Spinal cord (tissue), 10 donors: ENCODE results near the gene GRM5. TPM values are rescaled to one million over a fixed set of nuclear protein-coding genes. Genes with fewer than 3 reads are reported as not detected.
"Not testable (repeated sequence)": the region's sequence is repeated elsewhere in the genome, so short reads cannot be mapped to it uniquely, and the experiment has no call there.

ENCODE experiments used
- DNase-seq, 6 donors: peaks; one replicate each; pipeline versions ENCODE4 v3.0.0 to v3.0.0-alpha.2; 2013 to 2015; ENCODE audit warnings: low spot score in 6 of 6, low read depth in 4 of 6
- H3K27ac ChIP-seq: one replicate; pipeline ENCODE4 v1.5.1; 2013; ENCODE audit warnings: low read depth, low read length, control low read depth
- H3K27me3 ChIP-seq: one replicate; pipeline ENCODE4 v1.6.1; 2013; ENCODE audit warnings: low read length; ENCODE audit not compliant: control insufficient read depth, insufficient read depth
- H3K36me3 ChIP-seq: one replicate; pipeline ENCODE4 v1.6.1; 2013; ENCODE audit warnings: low read length; ENCODE audit not compliant: control insufficient read depth, insufficient read depth
- H3K4me1 ChIP-seq: one replicate; pipeline ENCODE4 v1.6.1; 2013; ENCODE audit warnings: low read length; ENCODE audit not compliant: control insufficient read depth, insufficient read depth
- H3K4me3 ChIP-seq: one replicate; pipeline ENCODE4 v1.5.1; 2013; ENCODE audit warnings: low read depth, low read length, control low read depth
- H3K9me3 ChIP-seq: one replicate; pipeline ENCODE4 v1.6.1; 2013; ENCODE audit warnings: low read length; ENCODE audit not compliant: control insufficient read depth, insufficient read depth
- WGBS: methylation state at CpG from one replicate; pipeline ENCODE4 v1.1.5; 2013; ENCODE audit warnings: missing lambda C conversion rate; ENCODE audit not compliant: insufficient coverage; 5-methylcytosine and 5-hydroxymethylcytosine counted together
- polyA plus RNA-seq, 2 donors: library from polyadenylated mRNA; unstranded; fragments of 120-200 nt; gene quantifications; one replicate each; pipeline ENCODE4 v1.2.1, GENCODE V29; 2013; ENCODE audit not compliant: insufficient read length in 2 of 2
- total RNA-seq, 2 donors: library from RNA; depleted of rRNA in 1 of 2; stranded (reverse); fragments of 120-200 nt in 1 of 2; fragments of >200 nt in 1 of 2; gene quantifications; one replicate each; pipeline versions ENCODE4 v1.2.3 to v1.2.4, GENCODE V29; 2013 to 2014
- donor health status: healthy.

GRM5 gene
- total and polyA plus RNA-seq, 4 donors, result 19.7 to 104 (median 33.9) TPM

DNA sequence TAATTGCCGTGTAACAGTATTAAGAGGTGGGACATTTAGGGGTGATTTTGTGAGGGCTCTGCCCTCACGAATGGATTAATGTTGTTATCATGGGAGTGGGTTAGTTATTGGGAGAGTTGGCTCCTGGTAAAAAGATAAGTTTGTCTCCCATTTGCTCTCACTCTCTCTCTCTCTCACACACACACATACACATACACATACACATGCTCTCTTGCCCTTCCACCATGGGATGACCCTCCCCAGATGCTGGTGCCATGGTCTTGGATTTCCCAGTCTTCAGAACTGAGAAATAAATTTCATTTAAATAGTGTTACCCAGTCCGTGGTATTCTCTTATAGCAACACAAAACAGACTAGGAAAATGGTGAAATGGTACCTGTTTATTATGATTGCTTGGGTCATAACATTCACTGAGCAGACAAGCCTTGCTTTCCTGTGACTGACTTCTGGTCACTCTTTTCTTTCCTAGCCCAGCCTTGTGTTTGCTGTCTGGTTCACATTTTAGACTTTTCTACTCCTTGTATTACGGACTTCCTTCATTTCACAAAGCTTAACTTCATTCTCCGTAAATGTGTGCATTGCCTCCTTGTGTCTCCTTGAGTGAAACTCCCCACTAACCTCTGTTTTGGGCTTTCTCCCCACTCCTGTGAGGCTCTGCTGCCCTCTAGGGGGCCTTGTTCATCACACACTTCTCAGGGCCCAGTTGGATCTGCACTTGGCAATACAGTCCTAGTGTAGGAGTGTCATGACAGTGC is 521.7 kb downstream of the GRM5 start:
- H3K27ac ChIP-seq, result no peak overlapping the region
- no peaks in the 10 kb centered on the region for H3K4me1 ChIP-seq
- H3K27me3 ChIP-seq, result no peaks in the 10 kb centered on the region
- no peaks in the 10 kb centered on the region for H3K9me3 ChIP-seq
- H3K36me3 ChIP-seq, result no peaks in the 10 kb centered on the region
- H3K4me3 ChIP-seq, result no peak overlapping the region
- DNase-seq, result peak; percentile 51 to 94 (median 66)
- 9% methylated on average over 2 of the region's 5 CpGs for WGBS

DNA sequence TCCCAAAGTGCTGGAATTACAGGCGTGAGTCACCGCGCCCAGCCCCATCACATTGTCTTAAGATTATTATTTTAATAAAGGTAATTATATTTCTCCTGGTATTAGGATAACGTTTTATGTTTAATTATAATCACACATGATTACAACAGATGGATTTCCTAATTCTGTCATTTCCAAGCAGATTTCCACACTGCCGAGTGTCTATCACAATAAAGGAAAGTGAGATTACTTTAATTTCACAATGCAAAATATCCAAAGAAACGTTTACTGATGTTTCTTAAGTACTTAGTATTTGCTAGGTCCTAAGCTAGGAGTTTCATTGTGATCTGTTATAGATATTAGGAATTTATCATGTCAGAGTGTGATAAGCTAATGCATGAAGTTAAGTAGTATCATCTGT is 524.8 kb downstream of the GRM5 start:
- no peak for DNase-seq
- no peaks in the 10 kb centered on the region for H3K27me3 ChIP-seq
- H3K36me3 ChIP-seq, result no peaks in the 10 kb centered on the region
- no peaks in the 10 kb centered on the region for H3K4me1 ChIP-seq
- no CpG with 5 or more reads among the region's 6 CpGs for WGBS
- no peak overlapping the region for H3K27ac ChIP-seq
- no peaks in the 10 kb centered on the region for H3K9me3 ChIP-seq
- no peak overlapping the region for H3K4me3 ChIP-seq

DNA sequence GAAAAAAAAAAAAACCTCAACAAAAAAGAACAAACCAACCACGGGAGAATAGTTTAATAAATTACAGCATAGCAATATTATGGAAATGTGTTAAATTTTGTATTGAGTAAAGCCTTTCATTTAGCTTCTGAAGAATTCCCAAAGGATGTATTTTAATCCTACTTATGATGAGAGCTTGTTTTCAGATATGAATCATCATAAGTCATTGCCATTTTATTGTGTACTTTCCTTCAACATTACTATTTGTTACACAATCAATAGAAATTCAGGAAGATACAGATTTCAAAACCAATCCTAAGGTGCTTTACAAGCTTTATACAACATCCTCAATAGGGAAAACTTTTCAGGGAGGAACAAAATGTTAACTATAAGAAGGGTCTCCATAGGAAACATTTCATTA is 527.7 kb downstream of the GRM5 start:
- WGBS, result no CpG with 5 or more reads among the region's 1 CpG
- H3K27me3 ChIP-seq, result no peaks in the 10 kb centered on the region
- DNase-seq, result no peak
- H3K36me3 ChIP-seq, result no peaks in the 10 kb centered on the region
- no peaks in the 10 kb centered on the region for H3K4me1 ChIP-seq
- H3K27ac ChIP-seq, result no peak overlapping the region
- no peaks in the 10 kb centered on the region for H3K9me3 ChIP-seq
- H3K4me3 ChIP-seq, result no peak overlapping the region

DNA sequence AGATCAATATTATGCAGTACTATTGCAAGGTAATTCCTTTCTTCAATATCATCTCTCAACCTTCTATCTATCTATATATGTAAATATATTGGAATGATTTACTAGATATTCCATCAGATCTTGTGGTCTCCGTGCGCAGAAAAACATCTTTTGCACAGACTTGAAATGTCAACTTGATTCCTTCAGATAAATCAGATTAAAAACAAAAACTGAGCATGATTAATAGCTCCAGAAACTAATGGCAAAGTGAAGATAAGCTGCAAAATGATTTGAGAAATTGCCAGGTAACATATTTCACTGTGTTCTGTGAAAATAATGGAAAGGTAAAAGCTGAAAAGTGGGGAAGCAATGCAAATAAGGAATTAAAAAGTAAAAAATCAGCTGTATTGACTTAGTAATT is 528.2 kb downstream of the GRM5 start:
- Histone ChIP-seq H3K36me3 (no peaks in the 10 kb centered on the region), H3K4me1 (no peaks in the 10 kb centered on the region), H3K27ac (no peak overlapping the region), H3K4me3 (no peak overlapping the region), H3K9me3 (no peaks in the 10 kb centered on the region), H3K27me3 (no peaks in the 10 kb centered on the region)
- WGBS, result no CpG with 5 or more reads among the region's 2 CpGs
- no peak for DNase-seq

DNA sequence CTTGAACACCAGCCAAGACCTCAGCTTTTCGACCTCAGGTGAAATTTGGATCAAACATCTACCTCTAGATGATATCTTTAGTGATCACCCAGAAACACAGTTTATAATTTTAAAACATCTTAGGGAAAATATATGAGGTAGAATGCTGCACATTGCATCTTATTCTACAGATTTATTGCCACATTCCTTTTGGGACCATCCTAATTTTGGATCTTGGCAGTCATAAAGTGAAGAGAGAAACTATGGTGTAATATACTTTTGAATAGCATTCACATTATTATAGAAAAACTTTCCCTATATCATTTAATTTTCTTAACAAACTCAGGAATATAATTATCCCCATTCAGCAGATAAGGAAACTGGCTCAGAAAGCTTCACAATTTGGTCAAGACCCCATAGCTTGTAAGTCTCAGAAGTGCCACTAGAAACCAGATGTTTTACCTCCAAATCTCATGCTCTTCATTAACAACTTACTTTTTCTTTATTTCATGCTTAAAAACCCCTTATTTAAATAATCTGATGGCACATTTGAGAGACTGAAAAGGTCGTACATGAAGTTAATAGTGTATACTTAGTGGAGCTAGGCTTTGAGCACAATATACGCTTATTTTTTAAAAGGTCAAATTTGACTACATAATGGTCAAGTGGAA is 529.0 kb downstream of the GRM5 start:
- no CpG with 5 or more reads among the region's 3 CpGs for WGBS
- Histone ChIP-seq H3K4me1 (no peaks in the 10 kb centered on the region), H3K27ac (peak overlapping the region; percentile 63), H3K4me3 (no peak overlapping the region), H3K36me3 (no peaks in the 10 kb centered on the region), H3K9me3 (no peaks in the 10 kb centered on the region), H3K27me3 (no peaks in the 10 kb centered on the region)
- DNase-seq, result no peak

DNA sequence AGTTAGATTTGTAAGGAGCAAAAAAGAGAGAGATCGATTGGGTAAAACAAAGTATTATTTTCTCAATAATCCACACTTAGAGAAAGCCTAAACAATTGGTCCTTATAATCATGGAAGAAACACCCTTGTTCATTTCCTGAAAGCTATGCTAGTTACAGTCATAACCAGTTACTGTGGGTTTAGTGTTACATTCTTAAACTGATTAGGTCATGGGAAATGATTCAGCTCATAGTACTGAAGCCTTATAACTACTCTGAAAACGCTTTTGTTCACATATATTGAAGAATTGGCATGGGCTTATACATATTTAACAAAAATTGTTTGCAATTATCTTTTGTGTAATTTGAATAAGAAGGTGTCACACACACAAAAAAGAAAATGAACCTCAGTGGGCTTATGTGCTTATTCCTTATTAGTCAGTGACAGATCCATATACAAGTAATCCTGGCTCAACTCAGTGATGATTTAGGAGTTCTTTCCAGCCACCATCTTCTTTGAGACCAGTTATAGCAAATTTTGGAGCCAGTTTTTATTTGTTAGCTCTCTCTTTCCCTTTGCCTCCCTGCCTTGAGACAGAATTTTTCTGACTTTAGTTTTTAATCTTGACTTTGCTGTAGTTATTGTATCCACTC is 529.8 kb downstream of the GRM5 start:
- WGBS, result no CpG with 5 or more reads among the region's 2 CpGs
- no peak overlapping the region for H3K4me3 ChIP-seq
- H3K27ac ChIP-seq, result peak overlapping the region; percentile 67
- no peaks in the 10 kb centered on the region for H3K9me3 ChIP-seq
- peak in 1 of 6 donors; percentile 44 for DNase-seq
- H3K36me3 ChIP-seq, result no peaks in the 10 kb centered on the region
- no peaks in the 10 kb centered on the region for H3K27me3 ChIP-seq
- no peaks in the 10 kb centered on the region for H3K4me1 ChIP-seq

DNA sequence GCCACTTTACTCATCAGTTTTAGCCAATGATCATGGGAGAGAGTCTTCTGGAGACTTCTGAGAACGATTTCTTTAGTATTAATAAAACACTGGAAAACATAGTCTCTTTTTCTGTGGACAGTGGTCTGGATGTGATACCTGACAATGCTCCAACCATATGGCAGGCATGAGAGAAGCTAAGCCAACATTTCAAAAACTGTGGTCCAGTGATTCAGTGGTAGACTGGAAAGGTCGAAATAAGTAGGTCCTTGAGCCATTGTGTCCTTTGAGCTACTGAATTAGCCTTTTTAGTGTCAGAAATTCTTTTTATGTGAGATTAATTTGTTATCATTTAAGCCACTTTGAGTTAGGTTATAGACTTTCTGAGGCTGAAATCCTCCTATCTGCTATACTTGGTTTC is 530.5 kb downstream of the GRM5 start:
- Histone ChIP-seq H3K4me1 (no peaks in the 10 kb centered on the region), H3K27ac (peak overlapping the region; percentile 67), H3K27me3 (no peaks in the 10 kb centered on the region), H3K36me3 (no peaks in the 10 kb centered on the region), H3K9me3 (no peaks in the 10 kb centered on the region), H3K4me3 (no peak overlapping the region)
- no peak for DNase-seq
- 60% methylated on average over 1 of the region's 2 CpGs for WGBS

DNA sequence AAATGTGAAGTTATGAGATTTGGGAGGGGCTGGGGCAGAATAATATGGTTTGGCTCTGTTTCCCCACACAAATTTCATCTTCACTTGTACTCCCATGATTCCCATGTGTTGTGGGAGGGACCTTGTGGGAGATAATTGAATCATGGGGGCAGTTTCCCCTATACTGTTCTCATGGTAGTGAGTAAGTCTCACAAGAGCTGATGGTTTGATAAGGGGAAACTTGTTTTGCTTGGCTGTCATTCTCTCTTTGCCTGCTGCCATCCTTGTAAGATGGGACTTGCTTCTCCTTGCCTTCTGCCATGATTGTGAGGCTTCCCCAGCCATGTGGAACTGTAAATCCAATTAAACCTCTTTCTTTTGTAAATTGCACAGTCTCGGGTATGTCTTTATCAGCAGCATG is 531.1 kb downstream of the GRM5 start:
- not testable (repeated sequence) for DNase-seq, H3K27ac ChIP-seq, H3K9me3 ChIP-seq, H3K36me3 ChIP-seq, H3K4me3 ChIP-seq, H3K27me3 ChIP-seq, H3K4me1 ChIP-seq
- no CpG with 5 or more reads among the region's 1 CpG for WGBS

DNA sequence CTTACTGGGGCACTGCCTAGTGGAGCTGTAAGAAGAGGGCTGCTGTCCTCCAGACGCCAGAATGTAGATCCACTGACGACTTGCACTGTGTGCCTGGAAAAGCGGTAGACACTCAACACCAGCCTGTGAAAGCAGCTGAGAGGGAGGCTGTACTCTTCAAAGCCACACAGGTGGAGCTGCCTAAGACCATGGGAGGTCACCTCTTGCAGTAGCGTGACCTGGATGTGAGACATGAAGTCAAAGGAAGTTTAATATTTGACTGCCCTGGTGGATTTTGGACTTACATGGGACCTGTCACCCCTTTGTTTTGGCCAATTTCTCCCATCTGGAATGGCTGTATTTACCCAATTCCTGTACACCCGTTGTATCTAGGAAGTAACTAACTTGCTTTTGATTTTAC is 531.6 kb downstream of the GRM5 start:
- DNase-seq, result no peak
- Histone ChIP-seq H3K27ac (no peak overlapping the region), H3K4me1 (no peaks in the 10 kb centered on the region), H3K9me3 (no peaks in the 10 kb centered on the region), H3K36me3 (no peaks in the 10 kb centered on the region), H3K4me3 (no peak overlapping the region), H3K27me3 (no peaks in the 10 kb centered on the region)
- 75% methylated on average over 4 of the region's 5 CpGs for WGBS

DNA sequence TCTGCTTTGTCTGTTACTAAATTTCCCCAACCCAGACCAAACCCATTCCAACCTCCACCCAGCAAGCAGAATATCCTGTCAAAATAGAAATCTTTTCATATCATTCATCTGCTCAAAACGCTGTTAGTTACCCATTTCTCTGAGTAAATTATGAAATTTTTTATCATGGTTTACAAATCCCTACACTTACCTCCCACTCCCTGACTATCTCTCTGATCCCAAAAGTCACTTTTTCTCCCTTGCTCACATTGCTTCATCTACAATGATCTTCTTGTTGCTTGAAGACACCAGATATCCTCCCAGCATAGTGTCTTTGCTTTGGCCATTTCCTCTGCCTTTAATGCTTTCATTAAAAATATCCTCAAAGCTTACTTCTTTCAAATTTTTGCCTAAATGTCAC is 532.8 kb downstream of the GRM5 start:
- Histone ChIP-seq H3K36me3 (no peaks in the 10 kb centered on the region), H3K9me3 (no peaks in the 10 kb centered on the region), H3K4me3 (no peak overlapping the region), H3K4me1 (no peaks in the 10 kb centered on the region), H3K27me3 (no peaks in the 10 kb centered on the region), H3K27ac (no peak overlapping the region)
- WGBS, result no CpG with 5 or more reads among the region's 1 CpG
- DNase-seq, result no peak
